ENCODE measurements around the gene MEIS1.

MEIS1 gene

DNA sequence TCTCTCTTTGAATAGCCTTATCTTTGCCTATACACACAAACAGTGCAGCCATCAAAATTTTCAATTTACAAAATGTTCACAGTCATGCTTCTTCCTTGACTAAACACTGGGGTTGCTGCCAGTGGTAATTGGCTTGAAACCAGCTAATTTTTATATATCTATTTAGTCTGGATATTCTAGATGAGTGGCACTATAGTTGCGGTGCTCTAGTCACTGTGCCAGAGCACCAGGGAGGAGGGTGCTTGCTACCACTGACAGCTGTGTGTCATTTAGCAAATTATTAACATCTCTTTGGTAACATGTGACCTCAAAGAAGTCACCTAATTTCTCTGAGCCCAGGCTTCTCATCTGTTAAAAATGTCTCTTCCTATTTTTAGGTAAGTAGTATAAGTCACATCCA lies 130.4 kb downstream of the MEIS1 start:
- no peak for DNase-seq (ENCODE audit: low read depth in 2 of 3, low spot score in 2 of 3)

DNA sequence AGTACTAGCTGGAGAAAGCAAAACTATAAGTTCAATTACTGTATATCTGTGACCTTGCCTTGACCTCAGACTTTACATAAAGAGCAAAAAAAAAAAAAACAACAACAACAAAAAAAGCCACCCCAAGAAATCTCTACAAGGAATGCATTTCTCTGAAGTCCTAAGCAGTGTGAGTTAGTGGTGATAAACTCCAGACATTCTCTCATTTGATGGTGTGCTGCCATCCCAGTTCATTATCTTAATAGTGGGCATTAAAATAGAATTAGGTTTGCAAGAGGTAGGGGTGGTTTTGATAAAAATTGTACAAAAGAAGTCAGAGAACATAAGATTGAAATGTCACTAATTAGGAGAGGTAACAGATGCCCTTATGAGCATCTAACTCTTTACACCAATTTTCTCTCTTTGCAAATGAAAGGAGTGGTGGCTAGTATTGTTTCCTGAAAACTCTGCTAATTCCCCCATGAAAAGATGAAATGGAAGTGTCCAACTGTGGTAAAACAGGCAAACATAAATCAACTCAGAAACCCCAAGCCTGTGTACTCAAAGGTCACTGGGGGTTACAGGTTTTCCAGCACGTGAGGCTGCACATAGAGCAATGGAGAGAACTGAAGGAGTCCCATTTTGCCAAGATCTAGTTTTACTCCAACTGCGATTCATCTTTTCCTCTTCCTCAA lies 131.9 kb downstream of the MEIS1 start:
- no peak for DNase-seq (ENCODE audit: low read depth in 2 of 3, low spot score in 2 of 3)

DNA sequence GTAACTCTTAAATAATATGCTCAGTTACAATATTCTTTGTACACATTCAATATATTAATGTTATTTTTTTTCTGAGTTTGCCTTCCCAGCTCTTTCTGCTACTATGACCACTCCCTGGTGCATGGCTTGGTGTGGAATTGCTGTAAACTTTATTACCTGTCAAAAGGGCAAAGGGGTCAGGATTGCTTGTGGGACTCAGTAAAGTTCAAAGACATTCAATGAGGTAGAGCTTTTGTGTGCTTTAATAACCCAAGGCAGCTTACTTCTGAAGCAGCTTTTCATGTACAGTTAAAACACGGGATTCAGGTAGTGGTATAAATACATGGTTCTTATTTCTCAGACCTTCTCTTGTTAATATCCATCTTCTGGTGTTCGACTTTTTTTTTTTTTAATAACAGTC lies 132.8 kb downstream of the MEIS1 start:
- DNase-seq (ENCODE audit: low read depth in 2 of 3, low spot score in 2 of 3) = no peak

DNA sequence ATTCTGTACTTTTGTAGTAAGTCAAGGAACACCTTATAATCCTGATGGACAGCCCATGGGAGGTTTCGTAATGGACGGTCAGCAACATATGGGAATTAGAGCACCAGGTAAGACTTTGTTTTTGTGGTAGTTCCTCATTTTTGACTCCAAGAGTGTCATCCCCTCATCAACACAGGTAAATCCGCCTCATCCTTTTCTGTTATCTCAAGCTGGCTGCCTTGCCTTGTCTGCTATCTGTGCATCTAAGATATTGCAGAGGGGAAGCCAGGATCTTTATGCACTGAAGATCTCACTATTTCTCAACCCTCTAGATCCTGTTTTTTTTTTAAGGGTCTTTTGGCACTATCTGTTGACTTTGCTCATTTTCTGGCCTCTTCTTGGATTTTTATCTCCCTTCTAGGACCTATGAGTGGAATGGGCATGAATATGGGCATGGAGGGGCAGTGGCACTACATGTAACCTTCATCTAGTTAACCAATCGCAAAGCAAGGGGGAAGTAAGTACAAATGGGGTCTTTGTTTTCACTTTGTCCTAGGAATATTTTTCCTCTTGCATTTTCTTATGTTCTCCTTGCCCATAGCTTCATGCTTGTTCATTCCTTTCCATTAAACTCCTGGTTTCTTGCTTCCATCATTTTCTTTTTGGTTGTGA lies 133.8 kb downstream of the MEIS1 start:
- DNase-seq (ENCODE audit: low read depth in 2 of 3, low spot score in 2 of 3) = no peak

DNA sequence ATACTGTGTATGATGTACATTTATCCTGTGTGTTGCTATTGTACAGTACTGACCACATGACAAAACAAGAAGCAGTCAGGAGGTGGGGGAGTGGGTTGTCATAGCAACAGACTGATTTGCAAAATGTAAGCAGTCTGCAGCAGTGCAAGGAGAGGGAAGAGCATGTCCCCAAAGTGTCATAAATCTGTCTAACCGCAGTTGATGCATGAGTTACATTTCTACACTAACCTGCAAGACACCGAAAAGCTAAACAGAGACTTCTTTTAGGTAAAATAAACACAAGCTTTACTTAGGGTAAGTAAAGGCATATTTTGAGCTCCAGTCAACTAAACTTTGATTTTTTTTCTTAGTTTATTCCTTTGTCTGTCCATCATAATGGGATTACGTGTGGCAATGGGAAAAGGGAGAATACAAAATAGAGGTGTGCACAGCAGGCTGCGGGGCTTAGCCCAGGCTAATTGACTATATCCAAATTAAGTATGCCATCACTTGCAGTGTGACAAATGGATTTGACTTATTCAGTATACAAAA lies 134.5 kb downstream of the MEIS1 start:
- DNase-seq (ENCODE audit: low read depth in 2 of 3, low spot score in 2 of 3) = no peak

DNA sequence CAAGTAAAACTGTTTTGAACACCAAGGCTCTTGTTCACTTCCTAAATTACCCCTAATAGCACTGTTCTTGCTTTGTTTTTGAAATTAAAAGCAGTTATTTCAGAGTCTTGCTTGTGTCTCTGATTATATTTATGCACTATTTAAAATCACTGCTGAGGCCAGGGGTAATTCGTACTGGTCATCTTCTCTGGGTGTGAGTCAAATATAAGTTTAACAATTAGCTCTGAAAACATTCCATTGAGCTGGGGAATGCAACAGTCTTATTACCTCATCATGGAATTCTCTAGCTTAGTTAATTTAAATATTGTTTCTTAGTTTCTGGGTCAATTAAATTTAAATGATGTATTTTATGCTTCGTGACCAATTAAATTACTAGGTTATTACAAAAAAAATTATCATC lies 135.0 kb downstream of the MEIS1 start:
- no peak for DNase-seq (ENCODE audit: low read depth in 2 of 3, low spot score in 2 of 3)

DNA sequence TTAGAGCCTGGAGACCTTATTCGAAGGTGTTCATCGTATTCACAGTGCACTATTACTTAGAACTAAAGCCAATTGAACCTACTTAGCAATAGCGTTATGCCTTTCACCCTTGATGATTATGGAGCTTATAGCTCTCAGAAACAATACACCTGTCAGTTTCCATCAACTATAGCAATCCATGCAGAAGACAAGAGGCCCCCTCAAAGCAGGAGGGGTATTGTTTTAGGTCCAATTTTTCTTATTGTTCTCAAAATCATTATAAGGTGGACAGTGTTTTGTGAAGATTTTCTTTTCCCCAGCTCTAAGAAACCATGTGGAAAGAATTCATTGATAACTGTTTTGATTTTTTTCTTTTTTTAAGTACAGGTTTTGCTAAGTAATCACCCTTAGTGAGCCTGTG lies 135.5 kb downstream of the MEIS1 start:
- no peak for DNase-seq (ENCODE audit: low read depth in 2 of 3, low spot score in 2 of 3)

DNA sequence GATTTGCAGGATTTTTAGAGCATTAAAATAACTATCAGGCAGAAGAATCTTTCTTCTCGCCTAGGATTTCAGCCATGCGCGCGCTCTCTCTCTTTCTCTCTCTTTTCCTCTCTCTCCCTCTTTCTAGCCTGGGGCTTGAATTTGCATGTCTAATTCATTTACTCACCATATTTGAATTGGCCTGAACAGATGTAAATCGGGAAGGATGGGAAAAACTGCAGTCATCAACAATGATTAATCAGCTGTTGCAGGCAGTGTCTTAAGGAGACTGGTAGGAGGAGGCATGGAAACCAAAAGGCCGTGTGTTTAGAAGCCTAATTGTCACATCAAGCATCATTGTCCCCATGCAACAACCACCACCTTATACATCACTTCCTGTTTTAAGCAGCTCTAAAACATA lies 137.0 kb downstream of the MEIS1 start:
- DNase-seq (ENCODE audit: low read depth in 2 of 3, low spot score in 2 of 3) = no peak

DNA sequence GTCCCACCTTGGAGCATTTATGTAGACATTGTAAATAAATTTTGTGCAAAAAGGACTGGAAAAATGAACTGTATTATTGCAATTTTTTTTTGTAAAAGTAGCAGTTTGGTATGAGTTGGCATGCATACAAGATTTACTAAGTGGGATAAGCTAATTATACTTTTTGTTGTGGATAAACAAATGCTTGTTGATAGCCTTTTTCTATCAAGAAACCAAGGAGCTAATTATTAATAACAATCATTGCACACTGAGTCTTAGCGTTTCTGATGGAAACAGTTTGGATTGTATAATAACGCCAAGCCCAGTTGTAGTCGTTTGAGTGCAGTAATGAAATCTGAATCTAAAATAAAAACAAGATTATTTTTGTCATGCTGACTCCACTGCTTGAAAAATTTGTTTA lies 137.5 kb downstream of the MEIS1 start:
- no peak for DNase-seq (ENCODE audit: low read depth in 2 of 3, low spot score in 2 of 3)

DNA sequence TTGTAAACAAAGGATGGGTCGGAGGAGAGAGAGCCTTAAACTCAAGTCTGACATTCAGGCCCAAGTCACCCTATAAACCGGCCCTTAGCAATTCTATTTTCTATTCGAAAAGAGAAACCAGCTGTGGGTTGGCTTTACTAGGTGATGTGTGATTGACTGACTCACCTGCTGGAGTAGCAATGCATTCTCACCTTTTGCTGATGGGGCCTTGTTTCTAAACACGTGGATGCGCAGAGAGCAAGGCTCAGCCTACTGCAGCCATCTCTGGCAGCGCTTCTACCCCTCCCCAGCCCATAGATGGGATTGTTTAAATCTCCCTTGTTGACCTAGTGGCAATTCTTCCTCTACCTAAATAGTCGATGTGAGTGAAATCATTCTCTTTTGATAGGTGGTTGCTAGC lies 138.5 kb downstream of the MEIS1 start:
- DNase-seq (ENCODE audit: low read depth in 2 of 3, low spot score in 2 of 3) = no peak

DNA sequence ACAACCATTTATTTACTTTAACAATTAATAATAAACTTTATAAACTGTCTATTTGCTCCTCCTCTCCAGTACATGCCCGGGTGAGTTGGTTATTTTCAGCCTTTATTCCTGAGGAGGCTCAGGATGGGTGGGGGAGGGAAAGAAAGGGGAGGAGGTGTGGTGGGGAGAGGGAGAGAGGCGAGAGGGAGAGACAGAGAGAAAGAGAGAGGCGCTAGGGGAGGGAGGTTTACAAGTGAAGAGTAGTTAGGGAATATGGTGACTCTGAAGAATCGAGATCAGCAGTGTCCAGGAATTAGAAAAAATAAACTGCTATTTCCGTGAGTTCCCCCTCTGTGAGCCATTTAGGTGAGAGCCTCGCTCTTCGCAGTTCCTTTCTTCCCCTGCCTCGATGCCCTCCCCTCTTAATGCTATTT lies 138.9 kb downstream of the MEIS1 start:
- DNase-seq (ENCODE audit: low read depth in 2 of 3, low spot score in 2 of 3) = no peak

DNA sequence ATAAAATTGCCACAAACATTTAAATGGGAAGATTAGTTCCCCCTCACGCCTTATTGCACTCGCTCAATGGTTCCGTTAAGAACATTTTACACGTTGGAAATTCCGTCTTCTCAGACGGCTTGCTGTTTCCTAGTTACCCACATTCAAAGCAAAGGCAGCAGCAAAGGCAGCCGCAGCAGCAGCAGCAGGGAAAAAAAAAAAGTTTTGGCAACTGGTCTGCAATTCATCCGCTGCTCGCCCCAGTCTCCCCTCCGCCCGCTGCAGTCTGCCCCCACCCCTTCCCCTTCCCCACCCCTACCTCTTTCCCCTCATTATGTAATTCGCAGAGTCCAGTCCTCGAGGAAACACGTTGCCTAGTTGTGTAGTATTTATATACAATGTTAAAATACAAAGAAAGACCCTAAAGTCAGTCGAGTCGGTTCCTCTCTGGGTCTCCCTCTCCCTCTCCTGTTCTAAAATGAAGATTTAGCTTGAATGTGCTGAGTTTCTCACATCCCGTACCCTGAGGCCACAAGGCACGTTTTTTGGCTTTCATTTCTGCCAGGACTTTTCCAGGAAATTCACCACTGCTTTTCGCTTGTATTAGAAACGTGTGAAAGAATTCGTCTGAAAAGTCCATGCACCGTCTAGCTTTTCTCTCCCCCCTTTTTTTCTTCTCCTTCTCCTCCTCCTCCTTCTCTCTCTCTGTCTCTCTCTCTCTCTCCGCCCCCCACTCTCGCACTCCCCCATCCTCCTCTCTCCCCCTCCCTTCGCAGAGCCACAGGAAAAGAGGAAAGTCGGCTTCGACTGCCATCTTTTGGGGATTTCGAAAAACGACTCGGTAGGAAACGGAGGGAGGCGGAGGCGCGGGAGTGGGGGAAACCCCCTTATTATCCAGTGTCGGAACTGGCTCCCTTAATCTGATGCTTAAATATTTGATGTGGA lies 140.0 kb downstream of the MEIS1 start:
- DNase-seq (ENCODE audit: low read depth in 2 of 3, low spot score in 2 of 3) = no peak

DNA sequence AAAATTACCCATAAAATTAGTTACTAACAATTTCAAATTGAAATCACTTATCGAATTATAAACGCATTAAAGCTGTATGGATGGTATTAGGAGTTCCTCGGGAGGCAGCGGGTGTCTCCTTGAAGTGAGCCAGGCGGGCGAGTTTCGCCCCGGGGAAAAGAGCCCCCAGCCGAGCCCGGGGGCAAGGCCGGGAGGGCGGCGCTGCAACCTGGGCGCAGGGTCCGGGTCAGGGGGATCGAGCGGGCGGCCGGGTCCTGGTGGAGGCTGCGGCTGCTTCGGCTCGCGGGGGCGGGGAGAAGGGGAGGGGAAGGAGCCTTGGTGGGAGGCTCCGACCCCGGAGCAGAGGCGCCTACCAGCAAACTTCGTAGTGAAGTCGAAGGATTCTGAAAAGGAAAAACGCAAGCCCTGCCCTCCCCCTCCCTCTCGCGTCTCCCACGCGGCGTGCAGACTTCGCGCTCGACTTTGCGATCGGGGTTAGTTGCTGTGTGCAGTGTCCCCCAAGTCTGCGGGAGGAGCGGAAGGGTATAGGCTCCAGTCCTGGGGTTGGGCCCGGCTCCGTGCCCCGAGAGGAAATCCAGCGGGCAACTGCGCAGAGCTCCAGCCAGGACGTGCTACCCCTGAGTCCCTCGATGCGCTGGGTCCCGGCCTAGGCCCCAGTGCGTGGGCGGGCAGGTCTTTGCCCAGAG lies 140.8 kb downstream of the MEIS1 start:
- no peak for DNase-seq (ENCODE audit: low read depth in 2 of 3, low spot score in 2 of 3)

DNA sequence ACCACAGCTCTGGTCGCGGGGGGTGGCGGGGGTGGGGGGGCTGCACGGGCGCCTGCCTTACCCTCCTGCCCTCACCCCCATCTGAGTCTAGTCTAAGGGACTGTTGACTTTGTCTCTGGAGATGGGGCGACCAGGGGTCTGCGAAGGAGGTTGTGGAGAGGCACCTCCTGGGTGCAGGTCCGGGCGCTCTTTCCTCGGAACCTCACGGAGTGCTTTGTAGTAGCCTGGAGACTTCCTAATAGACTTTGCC lies 141.3 kb downstream of the MEIS1 start:
- no peak for DNase-seq (ENCODE audit: low read depth in 2 of 3, low spot score in 2 of 3)

DNA sequence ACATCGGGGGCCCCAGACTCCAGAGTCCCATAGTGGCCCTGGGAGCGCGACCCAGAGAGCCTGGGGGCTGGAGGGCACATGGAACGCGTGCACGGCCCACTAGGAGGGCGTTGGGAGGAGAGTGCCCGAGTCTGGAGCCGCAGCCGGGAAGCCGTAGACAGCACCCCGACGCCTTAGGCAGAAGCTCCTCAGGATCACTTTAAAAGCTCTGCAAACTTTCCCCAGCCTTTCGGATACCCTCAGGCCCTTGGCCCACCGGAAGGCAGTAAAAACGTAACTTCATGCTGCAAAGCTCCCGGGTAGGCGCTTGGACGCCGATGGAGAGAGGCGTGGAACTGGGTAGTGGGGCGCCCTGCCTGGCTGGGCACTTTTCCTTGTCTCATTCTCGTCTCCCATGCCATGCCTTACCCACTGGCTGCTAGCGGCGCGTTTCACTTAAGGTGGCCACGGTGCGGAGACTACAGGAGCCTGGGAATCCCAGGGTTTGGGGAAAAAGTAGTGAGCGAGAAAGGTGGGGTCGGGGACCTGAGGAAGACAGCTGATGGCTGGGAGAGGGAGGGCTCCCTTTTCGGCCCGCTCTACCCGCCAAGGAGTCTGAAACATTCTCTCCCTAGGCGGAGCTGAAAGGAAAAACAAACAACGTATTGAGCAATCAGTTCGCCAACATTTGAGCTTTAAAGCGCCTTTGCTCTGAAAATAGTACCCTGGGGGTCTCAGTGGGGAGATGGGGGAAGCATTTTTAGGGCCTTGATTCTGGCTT lies 141.8 kb downstream of the MEIS1 start:
- DNase-seq (ENCODE audit: low read depth in 2 of 3, low spot score in 2 of 3) = no peak

DNA sequence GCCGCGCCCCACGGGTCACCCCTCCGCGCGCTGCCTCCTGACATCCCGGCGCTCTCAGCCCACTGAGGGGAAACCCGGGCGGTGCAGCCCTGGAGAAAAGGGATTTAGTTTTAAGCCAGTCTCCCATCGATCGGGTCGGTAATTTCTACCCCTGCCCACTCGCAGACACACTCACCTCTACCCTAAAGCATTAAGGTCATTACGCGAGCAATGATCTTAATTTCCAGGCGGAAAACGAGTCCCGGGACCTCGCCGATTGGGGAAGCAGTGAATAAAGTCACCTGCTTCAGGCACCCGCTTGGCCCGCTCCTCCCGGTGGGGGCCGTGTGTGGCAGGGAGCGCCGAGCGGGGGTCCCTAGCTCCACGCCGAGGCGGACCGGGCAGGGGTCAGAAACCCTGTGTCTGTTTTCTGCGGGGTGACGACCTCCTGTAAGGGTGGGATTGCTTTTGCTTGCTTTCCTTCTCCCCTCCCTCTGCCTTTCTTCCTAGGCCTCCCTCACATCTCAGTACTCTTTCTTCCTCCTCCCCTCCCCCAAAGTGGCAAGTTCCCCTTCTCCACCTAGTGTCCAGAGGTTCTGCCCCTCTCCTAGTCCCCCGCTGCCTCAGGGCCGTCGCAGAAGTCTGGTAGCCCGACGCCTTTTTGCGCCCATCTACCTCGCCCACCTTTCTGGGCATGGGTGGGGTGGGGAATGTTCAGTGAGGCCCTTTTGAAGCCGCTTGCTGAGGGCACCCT lies 142.6 kb downstream of the MEIS1 start:
- no peak for DNase-seq (ENCODE audit: low read depth in 2 of 3, low spot score in 2 of 3)

DNA sequence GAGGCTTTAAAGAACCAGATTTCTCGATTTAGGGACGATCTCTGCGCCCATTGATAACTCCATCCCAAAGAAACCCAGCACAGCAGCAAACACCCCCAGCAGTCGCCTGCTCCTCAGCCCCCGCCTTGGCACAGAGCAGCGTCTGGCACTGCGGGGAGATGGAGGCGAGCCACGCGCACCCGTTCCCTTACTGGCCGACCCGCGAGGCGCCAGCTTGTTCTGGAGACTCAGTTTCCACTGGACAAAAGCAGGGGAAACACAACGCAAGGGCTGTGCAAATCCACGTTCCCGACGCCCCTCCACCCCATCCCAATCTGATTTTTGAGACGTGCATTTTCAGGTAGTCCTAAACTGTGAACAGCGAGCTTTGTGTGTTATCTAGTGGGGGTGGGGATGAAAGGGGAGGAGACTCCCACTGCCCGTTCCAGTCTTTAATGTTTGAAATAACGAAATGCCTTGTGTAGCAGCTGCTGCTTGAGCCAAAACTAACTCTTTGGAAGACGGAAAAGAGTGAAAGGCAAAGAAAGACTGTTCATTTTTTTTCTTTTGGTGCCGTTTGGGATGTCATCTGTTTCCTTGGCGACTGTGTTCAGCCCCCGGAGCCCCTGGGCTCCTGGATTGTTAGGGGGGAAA lies 143.2 kb downstream of the MEIS1 start:
- no peak for DNase-seq (ENCODE audit: low read depth in 2 of 3, low spot score in 2 of 3)

DNA sequence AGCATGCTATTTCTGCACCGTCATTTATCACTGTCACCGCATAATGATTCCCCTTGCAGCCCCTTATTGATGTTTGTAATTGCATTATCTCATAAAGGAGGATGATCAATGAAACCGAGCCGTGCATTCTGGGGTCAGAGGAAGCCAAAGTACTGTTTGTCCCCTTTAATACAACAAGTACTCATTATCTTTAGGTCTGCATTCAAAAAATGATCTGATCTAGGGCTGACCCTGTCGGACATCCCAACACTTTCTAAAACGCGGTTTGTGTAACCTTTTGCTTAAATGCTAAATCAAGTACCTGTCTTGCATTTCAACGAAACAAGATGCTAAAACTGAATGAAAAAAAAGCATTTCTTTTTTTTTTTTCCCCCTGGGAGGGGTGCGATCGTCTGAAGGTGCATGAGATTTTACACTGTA lies 143.8 kb downstream of the MEIS1 start:
- no peak for DNase-seq (ENCODE audit: low read depth in 2 of 3, low spot score in 2 of 3)

Data from activated CD8-positive, alpha-beta memory T cell treated with anti-CD3 and anti-CD28 coated beads for 48 hours (primary cell).